GM18517 (cell line): ENCODE data around the gene KLF8.

Experiments
- ATAC-seq: cut with Tn5 transposase; IDR thresholded peaks from one replicate; pipeline ENCODE4 v1.9.1; 2021; ENCODE audit warnings: mild to moderate bottlenecking, moderate library complexity; ENCODE audit not compliant: unreplicated experiment

Gene KLF8

GRCh38 chrX:56309881-56310280, 77.7 kb downstream of the KLF8 start:
- ATAC-seq = no peak

DNA sequence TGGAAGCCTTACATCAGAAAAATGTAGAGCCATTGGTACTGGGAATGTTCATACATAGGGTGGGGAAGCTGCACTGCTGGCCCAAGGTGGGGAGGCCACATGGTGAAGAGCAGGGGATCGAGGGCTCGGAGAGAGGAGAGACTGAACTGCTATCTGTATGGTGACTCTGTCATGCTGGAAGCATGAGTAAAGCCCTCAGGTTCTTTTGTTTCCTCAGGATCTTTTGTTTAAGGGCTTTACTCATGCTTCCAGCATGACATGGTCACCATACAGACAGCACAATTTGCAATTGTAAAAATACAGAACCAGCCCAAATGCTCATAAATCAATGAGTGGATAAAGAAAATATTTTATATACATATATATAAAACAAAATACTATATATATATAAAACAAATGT, 78.4 kb downstream of the KLF8 start:
- ATAC-seq = no peak

DNA sequence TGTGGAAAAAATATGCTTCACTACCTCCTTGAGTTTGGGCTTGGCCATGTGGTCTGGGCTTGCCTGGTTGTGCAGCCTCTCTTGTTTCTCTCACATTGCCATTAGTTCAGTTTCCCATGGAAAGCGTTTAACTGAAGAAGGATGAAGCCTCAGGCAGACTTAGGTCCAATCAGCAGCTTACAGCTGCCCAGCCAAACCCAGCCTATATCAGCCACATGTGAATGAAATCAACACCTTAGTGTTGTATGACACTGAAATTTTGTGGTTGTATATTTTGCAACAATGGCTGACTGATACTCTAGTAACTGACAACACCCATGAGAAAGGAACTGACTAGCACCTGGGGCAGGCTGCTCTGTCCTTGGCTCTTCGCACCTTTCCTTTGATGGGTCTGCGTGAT, 81.2 kb downstream of the KLF8 start:
- no peak for ATAC-seq

DNA sequence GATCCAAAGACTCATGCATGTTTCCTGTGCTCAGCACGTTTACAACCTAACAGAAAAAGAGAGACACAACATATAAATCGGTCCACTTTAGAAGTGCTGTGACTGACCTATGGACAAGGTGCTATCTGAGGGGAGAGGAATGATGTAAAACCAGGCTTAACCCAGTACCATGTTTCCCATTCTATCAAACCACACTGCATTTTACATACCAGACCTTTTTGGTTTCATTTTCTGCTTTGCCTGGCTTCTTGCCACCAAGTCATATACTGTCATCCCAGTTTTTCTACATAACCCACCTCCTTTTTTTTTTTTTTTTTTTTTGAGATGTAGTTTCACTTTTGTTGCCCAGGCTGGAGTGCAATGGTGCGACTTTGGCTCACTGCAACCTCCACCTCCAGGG, 82.2 kb downstream of the KLF8 start:
- ATAC-seq = no peak

DNA sequence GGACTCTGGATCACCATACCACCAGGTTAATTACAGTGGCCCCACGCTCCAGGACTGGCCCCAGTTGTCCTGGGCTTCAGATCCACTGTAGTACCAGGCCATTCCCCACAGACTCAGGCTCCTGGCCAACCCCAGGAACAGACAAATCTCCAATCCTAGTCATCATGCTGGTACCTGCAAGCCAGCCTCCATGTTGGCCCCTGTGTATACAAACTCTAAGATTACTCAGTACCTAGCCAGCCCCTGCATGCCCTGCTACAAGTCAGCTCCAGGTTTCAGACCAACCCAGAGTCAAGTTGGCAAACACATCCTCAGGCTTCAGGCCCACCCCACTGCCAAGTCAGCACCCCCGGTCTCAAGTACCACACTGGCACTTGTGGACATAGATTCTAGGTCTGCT, 85.9 kb downstream of the KLF8 start:
- ATAC-seq = no peak

GRCh38 chrX:56319165-56319564, 87.0 kb downstream of the KLF8 start:
- ATAC-seq = no peak
